SJCRH30 (cell line): ENCODE measurements around the gene WDR55. TPM values are rescaled to one million over a fixed set of nuclear protein-coding genes. Genes with fewer than 3 reads are reported as not detected.
"Not testable (repeated sequence)": the region's sequence is repeated elsewhere in the genome, so short reads cannot be mapped to it uniquely, and the experiment has no call there.

Experiments
- DNase-seq, 2 experiments: peaks; one replicate each; pipeline ENCODE4 v3.0.0-alpha.2; 2015 to 2020
- H3K27ac ChIP-seq: fragments of 250-450 bp; sonication (Bioruptor Pico); 2 replicates; pipeline ENCODE4 v1.5.1; 2020; ENCODE audit warnings: mild to moderate bottlenecking, moderate library complexity
- H3K27me3 ChIP-seq: fragments of 250-450 bp; sonication (Bioruptor Pico); 2 replicates; pipeline ENCODE4 v1.5.1; 2020; ENCODE audit warnings: mild to moderate bottlenecking, moderate library complexity
- H3K36me3 ChIP-seq: fragments of 250-450 bp; sonication (Bioruptor Pico); 2 replicates; pipeline ENCODE4 v1.5.1; 2020; ENCODE audit warnings: mild to moderate bottlenecking, moderate library complexity
- H3K4me1 ChIP-seq: fragments of 250-450 bp; sonication (Bioruptor Pico); 2 replicates; pipeline ENCODE4 v1.5.1; 2020; ENCODE audit warnings: mild to moderate bottlenecking, moderate library complexity
- H3K4me3 ChIP-seq: fragments of 250-450 bp; sonication (Bioruptor Pico); 2 replicates; pipeline ENCODE4 v1.5.1; 2020; ENCODE audit warnings: mild to moderate bottlenecking, moderate library complexity
- H3K9me3 ChIP-seq: fragments of 250-450 bp; sonication (Bioruptor Pico); replicated peaks from 2 replicates; pipeline ENCODE4 v1.5.1; 2020; ENCODE audit warnings: mild to moderate bottlenecking, moderate library complexity
- total RNA-seq: library from RNA; depleted of rRNA; stranded (reverse); fragments of >200 nt; shearing (Covaris generic); gene quantifications from 2 replicates; pipeline ENCODE4 v1.2.3, GENCODE V29; 2014

Gene WDR55
- total RNA-seq, 1 experiment from 2014 or later: 17.9 TPM

DNA sequence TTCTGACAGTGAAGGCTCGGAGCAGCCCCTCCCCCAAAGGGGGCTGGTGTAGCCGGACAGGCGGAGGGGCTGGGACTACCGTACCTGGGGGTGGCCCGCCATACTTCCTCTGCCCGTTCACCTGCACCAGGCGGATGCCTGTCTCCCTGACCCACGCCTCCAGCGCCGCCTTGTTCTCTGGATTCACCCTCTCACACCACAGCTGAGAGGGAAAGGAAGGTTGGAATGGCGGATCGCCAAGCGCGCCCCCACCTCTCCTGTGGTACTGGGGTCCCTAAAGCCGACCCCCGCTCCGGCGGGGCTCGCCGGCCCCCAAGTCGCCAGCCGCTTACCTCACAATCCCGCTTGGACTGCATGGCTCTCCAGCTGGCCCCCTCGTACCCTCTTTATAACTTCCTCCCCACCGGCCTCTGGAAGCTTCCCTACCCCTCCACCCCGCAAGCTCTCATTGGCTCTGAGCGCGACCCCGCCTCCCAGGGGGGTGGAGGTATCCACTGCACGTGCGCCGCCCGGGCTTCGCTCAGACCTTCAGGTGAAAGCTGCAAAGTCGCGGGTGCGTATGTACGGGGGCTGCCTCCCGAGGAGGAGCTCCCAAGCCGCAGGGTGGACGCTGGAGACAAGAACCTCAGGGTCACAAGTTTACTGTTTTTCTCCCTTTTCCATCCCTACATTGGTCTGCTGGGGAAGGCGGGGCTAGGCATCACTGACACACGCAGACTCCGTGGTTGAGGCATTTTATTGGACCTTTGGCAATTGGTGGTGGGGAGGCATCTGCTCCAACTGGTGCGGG lies 8.7 kb downstream of the WDR55 start, which contains the start of gene DND1:
Gene DND1, minus strand, starts transcription at position 390 of the 790 bp plus-strand sequence. Its CDS starts 34 bp downstream, at position 356.
- no peaks in the 10 kb centered on the region for H3K9me3 ChIP-seq
- no peak within 1 kb of the TSS for H3K4me3 ChIP-seq
- H3K27ac ChIP-seq: no peak within 1 kb of the TSS
- peaks cover 63% of the 10 kb centered on the region for H3K36me3 ChIP-seq
- DNase-seq: no peak
- no peaks in the 10 kb centered on the region for H3K27me3 ChIP-seq
- no peaks in the 10 kb centered on the region for H3K4me1 ChIP-seq

DNA sequence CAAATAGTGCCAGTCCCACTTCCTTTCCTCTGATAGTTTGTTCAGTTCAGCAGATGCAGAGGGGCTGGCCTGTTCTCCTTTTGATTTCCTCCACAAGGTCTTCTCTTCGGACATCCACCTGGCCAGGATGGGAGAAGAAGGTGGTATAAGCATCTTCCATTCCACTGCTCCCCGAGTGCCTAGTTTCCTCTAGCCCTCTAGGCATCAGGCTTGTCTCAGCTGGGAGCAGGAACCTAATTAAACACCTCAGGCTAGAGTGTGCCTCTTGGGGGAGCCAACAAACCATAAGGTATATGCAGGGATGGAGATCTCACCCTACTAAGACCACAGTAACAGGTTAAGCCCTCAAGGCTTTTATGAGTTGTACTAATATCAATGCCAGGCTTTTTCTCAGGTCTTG lies 9.5 kb downstream of the WDR55 start:
- H3K27ac ChIP-seq: no peak overlapping the region
- DNase-seq: no peak
- no peaks in the 10 kb centered on the region for H3K27me3 ChIP-seq
- no peaks in the 10 kb centered on the region for H3K4me1 ChIP-seq
- no peaks in the 10 kb centered on the region for H3K9me3 ChIP-seq
- no peak overlapping the region for H3K4me3 ChIP-seq
- peaks cover 64% of the 10 kb centered on the region for H3K36me3 ChIP-seq

DNA sequence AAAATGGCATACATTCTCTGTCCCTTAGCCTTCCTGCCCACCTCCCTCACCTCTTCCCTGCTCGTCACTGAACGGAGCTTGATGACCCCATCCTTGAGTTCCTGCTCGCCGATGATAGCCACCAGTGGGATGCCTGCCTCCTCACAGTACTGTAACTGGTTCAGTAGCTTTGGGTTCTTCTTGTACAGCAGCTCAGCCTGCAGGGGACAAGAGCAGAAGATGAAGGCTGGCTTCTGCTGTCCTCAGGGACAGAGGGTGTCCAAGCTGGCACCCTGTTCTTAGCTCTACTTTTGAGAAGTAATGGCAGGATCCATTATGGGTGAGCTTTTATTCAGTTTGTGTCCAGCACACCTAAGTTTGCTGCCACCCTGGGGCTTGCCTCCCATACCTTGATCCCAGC lies 9.9 kb downstream of the WDR55 start:
- H3K27me3 ChIP-seq: no peaks in the 10 kb centered on the region
- no peaks in the 10 kb centered on the region for H3K9me3 ChIP-seq
- no peak overlapping the region for H3K4me3 ChIP-seq
- H3K4me1 ChIP-seq: no peaks in the 10 kb centered on the region
- peaks cover 64% of the 10 kb centered on the region for H3K36me3 ChIP-seq
- DNase-seq: no peak
- no peak overlapping the region for H3K27ac ChIP-seq

DNA sequence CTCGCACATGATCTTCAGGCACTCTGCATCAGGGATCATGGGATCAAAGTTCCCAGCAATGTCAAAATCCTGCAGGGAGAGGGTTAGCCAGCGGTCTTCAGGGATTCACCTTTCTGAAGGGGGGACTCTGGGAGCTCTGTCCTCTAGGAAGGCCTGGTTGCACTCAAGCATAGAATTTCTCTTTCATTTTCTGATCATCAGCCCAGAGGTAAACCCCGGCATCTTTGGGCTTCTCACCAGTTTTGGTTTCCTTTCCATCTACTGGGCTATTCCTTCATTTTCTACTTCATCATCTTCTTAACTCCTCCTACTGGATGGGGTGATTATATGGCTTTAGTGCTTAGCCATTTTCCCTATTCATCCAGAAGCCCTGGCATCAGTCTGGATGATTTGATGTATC lies 13.2 kb downstream of the WDR55 start:
- Histone ChIP-seq H3K27me3 (no peaks in the 10 kb centered on the region), H3K4me1 (no peaks in the 10 kb centered on the region), H3K36me3 (peaks cover 52% of the 10 kb centered on the region), H3K27ac (no peak overlapping the region), H3K4me3 (no peak overlapping the region), H3K9me3 (no peaks in the 10 kb centered on the region)
- DNase-seq: no peak

DNA sequence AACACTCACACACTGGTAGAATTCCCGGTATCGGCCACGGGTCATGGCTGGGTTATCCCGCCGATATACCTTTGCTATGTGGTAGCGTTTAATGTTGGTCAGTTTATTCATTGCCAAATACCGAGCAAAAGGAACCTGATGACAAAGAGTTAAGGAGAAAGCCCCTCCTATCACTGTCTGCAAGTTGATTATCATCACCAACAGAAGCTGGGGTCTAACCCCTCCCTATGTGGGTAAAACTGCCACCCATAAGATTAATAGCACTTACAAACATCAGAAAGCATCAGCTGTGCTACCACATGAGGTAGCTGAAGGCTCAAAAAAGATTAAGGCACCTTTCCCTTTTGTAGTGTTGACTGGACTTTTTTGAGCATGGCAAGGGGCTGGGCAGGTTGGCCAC lies 14.3 kb downstream of the WDR55 start:
- DNase-seq: no peak
- peaks cover 45% of the 10 kb centered on the region for H3K36me3 ChIP-seq
- no peak overlapping the region for H3K4me3 ChIP-seq
- H3K27me3 ChIP-seq: no peaks in the 10 kb centered on the region
- H3K9me3 ChIP-seq: no peaks in the 10 kb centered on the region
- H3K4me1 ChIP-seq: no peaks in the 10 kb centered on the region
- H3K27ac ChIP-seq: no peak overlapping the region

DNA sequence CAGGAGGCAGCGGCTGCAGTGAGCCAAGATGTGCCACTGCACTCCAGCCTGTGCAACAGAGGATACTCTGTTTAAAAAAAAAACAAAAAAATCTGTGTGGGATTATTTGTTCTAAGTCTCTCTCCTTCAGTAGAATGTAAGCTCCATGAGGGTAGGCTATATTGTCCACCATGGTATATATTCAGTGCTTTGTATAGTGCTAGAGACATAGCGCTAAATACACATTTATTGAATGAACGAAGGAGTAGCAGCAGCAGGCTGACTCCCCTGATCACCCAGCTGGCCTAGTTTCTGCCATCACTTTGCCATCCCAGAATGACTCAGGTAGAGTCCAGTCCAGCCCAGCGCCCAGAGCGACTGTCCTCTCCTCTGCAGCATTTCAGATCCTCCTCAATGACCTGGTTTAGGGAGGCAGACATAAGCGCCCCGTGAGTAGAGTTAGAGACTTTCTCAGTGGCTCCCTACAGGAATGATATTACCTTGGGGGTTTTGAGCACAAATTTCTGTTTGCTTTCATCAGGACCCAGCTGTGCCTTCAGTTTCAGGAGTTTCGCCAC lies 25.8 kb downstream of the WDR55 start:
- Histone ChIP-seq H3K36me3 (peaks cover 17% of the 10 kb centered on the region), H3K27ac (peak overlapping the region; percentile 48), H3K27me3 (no peaks in the 10 kb centered on the region), H3K4me3 (peak overlapping the region; percentile 67), H3K9me3 (no peaks in the 10 kb centered on the region), H3K4me1 (no peaks in the 10 kb centered on the region; the same call in 1 of the 2 replicates)
- DNase-seq: no peak

DNA sequence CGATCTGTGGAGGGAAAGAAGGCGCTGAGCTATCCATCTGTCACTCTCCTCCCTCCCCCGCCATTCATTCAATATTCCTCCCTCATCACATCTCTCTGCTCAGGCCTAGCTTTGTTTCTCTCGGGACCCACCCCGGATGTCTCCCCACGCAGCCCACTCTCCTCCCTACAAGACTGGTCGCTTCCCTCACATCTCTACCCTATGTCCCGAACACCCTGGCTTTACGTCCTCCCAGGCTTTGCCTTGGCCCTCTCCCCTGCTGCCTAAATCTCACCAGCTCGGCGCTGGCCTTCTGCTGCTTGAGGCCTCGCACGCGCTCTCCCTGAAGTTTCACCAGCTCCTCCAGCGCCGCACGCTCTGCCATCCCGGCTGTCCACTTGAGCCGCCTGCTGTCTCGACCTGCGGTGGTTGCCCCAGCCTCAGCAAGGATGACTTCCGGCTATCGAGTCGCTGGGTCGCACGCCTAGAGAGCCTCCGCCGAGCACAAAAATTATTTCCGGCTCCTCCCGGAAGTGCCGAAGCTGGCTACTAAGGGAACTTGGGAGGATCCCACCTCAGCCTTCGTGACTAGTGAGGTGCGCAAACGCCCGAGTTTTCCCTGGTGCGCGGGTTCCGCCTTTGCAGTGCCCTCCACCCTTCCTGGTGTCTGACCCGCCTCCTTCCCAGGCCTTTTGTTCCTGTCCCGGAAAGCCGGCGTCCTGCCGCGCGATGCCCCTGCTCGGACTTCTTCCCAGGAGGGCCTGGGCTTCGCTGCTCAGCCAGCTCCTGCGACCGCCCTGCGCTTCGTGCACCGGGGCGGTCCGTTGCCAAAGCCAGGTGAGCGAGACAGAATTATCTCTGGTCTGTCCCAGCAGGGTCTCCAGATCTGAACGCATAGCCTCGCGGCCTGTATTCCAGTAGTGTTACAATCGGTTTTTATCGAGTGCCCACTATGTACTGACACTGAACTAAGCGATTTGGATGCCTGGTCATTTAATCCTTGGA lies 26.5 kb downstream of the WDR55 start, which contains the start of the genes HARS1 and HARS2:
Gene HARS1, minus strand, starts transcription at position 430 of the 984 bp plus-strand sequence. Its CDS starts 66 bp downstream, at position 364.
Gene HARS2, plus strand, starts transcription at position 515 of the 984 bp plus-strand sequence. Its CDS starts 194 bp downstream, at position 709.
- peaks cover 14% of the 10 kb centered on the region for H3K36me3 ChIP-seq
- H3K4me1 ChIP-seq: no peaks in the 10 kb centered on the region; the same call in 1 of the 2 replicates
- no peaks in the 10 kb centered on the region for H3K27me3 ChIP-seq
- peak within 1 kb of the TSS; percentile 67 for H3K4me3 ChIP-seq
- H3K27ac ChIP-seq: peak within 1 kb of the TSS; percentile 48
- H3K9me3 ChIP-seq: no peaks in the 10 kb centered on the region
- DNase-seq: peak; percentile 95

DNA sequence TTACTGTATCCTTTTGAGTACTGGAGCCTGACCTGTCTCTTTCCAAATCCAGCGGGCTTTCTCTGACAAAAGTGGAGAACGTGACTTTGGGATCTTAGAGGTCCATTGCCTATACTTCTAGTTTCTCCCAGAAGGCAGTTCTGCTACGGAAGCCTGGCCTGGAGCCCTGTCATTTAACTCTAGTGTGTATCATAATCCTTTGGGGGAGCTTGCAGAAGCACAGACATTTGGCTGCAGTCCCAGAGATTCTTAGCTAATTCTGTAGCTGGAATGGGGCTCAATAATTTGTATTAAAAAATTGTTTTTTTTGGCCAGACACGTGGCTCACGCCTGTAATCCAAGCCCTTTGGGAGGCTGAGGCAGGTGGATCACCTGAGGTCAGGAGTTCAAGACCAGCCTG lies 29.6 kb downstream of the WDR55 start:
- H3K9me3 ChIP-seq: no peaks in the 10 kb centered on the region
- H3K36me3 ChIP-seq: peaks cover 29% of the 10 kb centered on the region
- H3K4me1 ChIP-seq: no peaks in the 10 kb centered on the region; the same call in 1 of the 2 replicates
- DNase-seq: no peak
- H3K27ac ChIP-seq: no peak overlapping the region
- H3K4me3 ChIP-seq: no peak overlapping the region
- no peaks in the 10 kb centered on the region for H3K27me3 ChIP-seq

DNA sequence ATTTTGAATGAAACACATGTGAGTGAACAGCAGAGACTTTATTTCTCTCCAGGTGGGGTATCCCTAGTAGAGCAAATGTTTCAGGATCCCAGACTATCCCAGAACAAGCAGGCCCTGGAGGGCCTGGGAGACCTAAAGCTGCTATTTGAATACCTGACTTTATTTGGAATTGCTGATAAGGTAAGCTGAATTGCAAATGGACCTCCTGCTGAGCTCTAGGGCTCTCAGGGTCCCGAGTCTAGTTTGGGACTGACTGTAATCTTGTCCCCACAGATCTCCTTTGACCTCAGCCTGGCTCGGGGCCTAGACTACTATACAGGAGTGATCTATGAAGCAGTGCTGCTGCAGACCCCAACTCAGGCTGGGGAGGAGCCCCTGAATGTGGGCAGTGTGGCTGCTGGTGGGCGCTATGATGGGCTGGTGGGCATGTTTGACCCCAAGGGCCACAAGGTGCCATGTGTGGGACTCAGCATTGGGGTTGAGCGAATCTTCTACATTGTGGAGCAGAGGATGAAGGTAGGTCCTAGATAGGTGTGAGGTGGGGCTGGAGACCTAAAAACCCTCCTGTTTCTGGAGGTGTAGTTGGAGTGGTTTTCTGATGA lies 32.3 kb downstream of the WDR55 start:
- H3K36me3 ChIP-seq: peaks cover 34% of the 10 kb centered on the region
- no peak overlapping the region for H3K4me3 ChIP-seq
- H3K4me1 ChIP-seq: no peaks in the 10 kb centered on the region; the same call in 1 of the 2 replicates
- no peaks in the 10 kb centered on the region for H3K9me3 ChIP-seq
- no peak overlapping the region for H3K27ac ChIP-seq
- no peaks in the 10 kb centered on the region for H3K27me3 ChIP-seq
- DNase-seq: no peak

DNA sequence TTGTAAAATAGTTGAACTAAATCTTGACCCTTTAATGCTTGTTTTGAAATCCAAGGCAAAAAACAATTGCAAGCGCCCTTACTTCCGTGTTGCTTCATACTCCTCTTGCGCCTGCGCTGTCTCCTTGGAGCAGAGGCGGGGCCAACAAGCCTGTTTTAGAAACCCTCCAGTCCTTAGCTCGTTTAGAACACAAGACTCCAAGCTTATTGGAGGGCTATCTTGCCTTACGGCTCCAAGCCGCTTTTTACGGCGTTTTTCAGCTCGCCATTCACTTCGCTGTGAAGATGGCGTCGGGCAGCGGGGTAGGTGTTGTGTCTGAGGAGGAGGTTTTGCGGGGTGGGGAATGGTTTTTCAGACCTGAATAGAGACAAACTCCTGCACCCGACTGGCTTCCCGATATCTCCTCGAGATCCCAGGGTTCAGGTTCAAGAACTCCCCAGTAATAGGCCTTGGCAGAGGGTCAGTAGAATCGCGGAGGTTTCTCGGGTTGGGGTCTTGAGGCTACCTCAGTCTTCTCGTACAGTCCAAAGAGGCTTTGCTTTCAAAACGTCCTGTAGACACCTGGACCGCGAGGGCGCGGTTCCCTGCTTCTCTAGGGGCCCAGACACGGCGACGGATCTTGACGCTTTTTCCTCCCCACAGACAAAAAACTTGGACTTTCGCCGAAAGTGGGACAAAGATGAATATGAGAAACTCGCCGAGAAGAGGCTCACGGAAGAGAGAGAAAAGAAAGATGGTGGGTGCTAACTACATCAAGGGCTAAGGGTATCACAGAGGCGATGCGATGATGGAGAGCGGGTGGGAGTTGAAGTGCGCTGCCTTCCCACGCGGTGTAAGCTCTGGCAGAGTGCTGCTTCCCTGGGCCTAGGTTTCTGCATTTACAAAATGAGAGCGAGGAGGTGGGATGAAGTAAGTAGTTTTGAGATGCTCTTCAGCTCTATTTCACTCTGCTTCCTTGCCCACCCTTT lies 35.8 kb downstream of the WDR55 start, which contains the start of gene ZMAT2:
Gene ZMAT2, plus strand, starts transcription at position 271 of the 968 bp plus-strand sequence. Its CDS starts 14 bp downstream, at position 285.
- H3K4me3 ChIP-seq: peak within 1 kb of the TSS; percentile 68
- H3K36me3 ChIP-seq: peaks cover 51% of the 10 kb centered on the region
- peak; percentile 94 to 98 for DNase-seq
- H3K4me1 ChIP-seq: no peaks in the 10 kb centered on the region
- peak within 1 kb of the TSS; percentile 42 for H3K27ac ChIP-seq
- H3K27me3 ChIP-seq: no peaks in the 10 kb centered on the region
- no peaks in the 10 kb centered on the region for H3K9me3 ChIP-seq

DNA sequence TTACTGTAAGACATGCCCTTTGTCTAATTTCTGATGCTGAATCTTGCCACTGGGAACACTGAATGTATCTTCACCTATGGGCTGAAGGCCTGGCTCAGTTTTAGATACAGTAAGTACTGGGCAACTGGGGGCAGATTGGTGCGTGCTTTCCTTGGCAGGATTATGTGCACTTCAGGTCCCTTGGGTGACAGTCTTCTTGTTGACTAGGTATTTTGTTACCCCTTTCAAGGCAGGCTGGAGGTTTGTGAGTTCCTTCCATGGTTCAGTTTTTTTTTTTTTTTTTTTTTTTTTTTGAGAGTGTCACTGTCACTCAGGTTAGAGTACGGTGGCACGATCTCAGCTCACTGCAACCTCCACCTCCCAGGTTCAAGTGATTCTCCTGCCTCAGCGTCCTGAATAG lies 43.1 kb downstream of the WDR55 start:
- Histone ChIP-seq H3K9me3 (no peaks in the 10 kb centered on the region), H3K27me3 (no peaks in the 10 kb centered on the region), H3K4me3 (no peak overlapping the region), H3K36me3 (peaks cover 30% of the 10 kb centered on the region), H3K27ac (no peak overlapping the region), H3K4me1 (no peaks in the 10 kb centered on the region; the same call in 1 of the 2 replicates)
- DNase-seq: no peak

DNA sequence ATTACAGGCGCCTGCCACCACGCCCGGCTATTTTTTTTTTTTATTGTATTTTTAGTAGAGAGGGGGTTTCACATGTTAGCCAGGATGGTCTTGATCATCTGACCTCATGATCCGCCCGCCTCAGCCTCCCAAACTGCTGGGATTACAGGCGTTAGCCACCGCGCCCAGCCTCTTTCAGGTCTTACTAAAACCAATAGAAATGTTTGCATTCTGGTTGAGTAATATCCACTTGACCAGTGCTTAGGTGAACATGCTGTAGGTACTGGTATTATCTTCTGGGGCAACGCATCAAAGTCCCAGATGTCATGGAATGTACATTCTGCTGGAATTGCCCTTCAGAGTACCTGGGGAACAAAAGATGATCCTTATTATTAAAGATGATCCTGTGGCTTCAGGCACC lies 44.1 kb downstream of the WDR55 start:
- not testable (repeated sequence) for H3K27ac ChIP-seq, DNase-seq, H3K9me3 ChIP-seq, H3K4me3 ChIP-seq, H3K27me3 ChIP-seq, H3K4me1 ChIP-seq
- H3K36me3 ChIP-seq: peaks cover 24% of the 10 kb centered on the region

DNA sequence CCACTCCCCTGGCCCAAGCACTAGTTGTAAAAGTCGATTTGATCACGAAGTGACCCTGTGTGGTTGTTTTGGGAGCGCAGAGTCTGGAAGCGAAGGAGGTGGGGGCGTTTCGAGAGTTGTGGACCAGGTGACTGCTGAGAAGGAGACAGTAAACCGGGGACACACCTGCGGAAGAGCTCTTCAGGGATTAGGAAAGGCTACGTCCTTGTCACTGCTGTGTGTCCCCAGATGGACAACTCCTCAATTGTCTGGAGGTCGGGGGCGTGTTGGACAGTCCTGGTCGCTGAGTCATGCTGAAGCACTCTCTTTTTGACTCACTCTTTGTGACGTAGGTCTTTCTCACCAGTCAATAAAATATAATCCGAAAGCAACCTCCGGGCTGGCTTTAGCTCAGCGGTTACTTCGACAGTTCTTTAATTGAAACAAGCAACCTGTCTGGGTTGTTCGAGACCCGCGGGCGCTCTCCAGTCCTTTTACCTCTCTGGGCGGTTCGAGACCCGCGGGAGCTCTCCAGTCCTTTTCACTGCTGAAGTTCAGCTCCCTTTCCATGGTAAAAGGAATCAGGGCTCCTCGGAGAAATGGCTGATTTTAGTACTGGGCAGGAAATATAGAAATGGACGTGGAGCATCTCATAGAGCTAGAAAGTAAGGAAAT lies 46.3 kb downstream of the WDR55 start:
- Histone ChIP-seq H3K9me3 (no peaks in the 10 kb centered on the region), H3K27me3 (no peaks in the 10 kb centered on the region), H3K27ac (peak overlapping the region; percentile 61), H3K4me1 (no peaks in the 10 kb centered on the region; the same call in 1 of the 2 replicates), H3K4me3 (peak overlapping the region; percentile 78), H3K36me3 (peaks cover 7% of the 10 kb centered on the region; the same call in 1 of the 2 replicates)
- peak; percentile 94 to 96 for DNase-seq
